GM18498 (cell line): ENCODE measurements around the gene TSEN15.

Experiments
- ATAC-seq: cut with Tn5 transposase; IDR thresholded peaks from one replicate; pipeline ENCODE4 v1.9.1; 2021; ENCODE audit warnings: mild to moderate bottlenecking, moderate library complexity; ENCODE audit not compliant: unreplicated experiment

TSEN15 gene

GRCh38 chr1:184052194-184052559 is 647 bp downstream of the TSEN15 start:
- no peak for ATAC-seq

GRCh38 chr1:184052750-184053149 is 1.2 kb downstream of the TSEN15 start:
- ATAC-seq, result no peak

DNA sequence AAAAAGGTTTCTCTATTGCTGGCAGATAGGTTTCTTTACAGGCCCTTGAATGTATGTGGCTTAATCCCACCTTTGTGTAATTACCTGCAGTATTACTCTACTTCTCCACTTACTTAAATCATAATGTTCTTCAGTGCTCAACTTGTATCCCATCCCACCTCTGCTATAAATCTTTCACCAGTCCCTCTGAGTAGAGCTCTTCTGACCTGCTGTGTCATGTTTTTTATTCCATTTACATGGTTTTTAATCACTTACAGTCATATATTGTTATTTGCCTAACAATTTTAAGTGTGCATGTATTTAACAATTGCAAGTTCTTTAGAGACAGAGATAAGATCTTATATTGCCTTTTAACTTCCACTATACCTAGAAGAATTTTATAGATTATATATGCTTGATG is 2.4 kb downstream of the TSEN15 start:
- no peak for ATAC-seq

GRCh38 chr1:184056921-184057555 is 5.5 kb downstream of the TSEN15 start:
- ATAC-seq, result no peak

- ATAC-seq, result no peak
Measured at GRCh38 chr1:184059887-184060286, 8.4 kb downstream of the TSEN15 start.

- no peak for ATAC-seq
Measured at GRCh38 chr1:184060316-184060715, 8.8 kb downstream of the TSEN15 start.

- ATAC-seq, result no peak
Measured at GRCh38 chr1:184061396-184062003, 10.0 kb downstream of the TSEN15 start.

GRCh38 chr1:184062640-184063286 is 11.2 kb downstream of the TSEN15 start:
- no peak for ATAC-seq

- no peak for ATAC-seq
Measured at GRCh38 chr1:184065559-184065958, 14.0 kb downstream of the TSEN15 start.

DNA sequence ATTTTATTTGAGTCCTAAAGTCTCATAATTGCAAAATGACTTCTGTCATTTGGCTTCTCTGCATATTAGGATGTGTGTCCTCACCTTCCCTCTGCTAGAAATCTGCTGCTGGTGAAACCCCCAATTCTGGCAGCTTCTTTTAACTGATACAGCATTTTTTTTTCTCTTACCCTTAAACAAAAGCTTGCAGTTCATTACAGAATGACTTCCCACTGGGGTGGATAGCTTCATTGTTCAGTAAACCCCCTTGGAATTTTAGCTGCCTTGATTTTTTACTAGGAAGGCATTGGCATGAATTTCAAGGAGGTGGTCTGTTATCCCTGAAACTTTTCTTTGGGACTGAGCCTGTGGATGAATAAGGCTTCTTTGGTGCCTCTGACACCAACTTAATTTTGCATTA is 16.8 kb downstream of the TSEN15 start:
- ATAC-seq, result no peak

- ATAC-seq, result no peak
Measured at GRCh38 chr1:184069675-184070074, 18.1 kb downstream of the TSEN15 start.

DNA sequence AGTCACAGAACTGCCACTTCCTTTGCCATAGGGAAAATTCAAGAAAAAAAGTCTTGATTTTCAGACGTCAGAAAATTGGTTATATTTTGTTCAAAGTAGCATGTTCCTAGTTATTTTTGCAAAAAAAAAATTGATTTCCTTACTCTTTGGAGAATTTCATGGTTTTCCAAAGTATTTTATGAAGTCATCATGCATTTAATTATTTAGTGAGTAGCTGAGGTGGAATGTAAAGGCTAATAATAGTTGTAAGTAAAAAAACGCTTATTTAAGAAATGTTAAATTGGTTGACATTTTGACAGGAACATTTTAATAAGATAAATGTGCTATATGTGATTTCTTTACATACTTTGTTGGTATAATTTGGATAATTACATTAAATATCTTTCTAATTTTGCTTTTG is 20.8 kb downstream of the TSEN15 start:
- ATAC-seq, result no peak

GRCh38 chr1:184074383-184074782 is 22.9 kb downstream of the TSEN15 start:
- ATAC-seq, result no peak

DNA sequence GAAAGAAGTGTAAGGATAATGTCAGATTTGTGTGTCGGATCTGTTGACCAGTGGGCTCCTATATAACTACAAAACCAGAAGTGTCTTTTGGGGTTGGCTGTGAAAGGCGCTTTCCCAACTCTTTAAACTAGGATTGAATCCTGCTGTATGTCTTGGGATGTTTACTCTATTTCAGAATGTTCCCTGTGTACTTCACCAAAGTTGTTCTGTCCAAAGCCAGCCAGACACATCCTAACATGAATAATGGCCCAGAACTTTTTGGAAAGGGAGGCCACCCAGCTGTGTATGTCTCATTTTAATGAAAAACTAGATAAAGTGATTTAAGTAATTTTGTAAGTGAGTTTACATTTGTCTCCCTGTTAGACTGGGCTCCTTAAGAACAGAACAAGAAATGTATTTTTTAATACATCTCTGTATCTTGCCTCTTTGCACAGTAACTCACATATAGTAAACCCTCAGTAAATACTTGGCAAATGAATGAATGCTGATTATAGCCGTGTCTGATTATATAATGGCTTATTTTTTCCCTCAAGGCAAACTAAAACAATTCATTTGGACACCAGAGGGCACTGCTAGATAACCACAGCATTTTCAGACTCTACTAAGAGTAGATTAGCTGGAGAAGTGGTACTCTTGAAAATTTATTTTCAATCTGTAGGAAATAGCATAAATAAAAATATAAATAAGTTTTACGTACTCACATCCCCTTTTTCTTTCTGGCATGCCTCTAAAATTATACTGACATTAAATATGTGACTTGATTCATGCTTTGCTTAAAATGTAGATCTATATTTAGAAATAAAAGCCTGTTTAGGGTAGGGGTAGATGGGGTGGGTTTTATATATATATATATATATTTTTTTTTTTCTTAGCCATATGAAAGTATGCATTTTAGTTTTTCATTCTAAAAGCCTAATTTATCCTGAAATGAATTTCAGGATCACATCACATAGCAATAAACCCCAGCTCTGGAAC is 23.8 kb downstream of the TSEN15 start:
- ATAC-seq, result no peak

DNA sequence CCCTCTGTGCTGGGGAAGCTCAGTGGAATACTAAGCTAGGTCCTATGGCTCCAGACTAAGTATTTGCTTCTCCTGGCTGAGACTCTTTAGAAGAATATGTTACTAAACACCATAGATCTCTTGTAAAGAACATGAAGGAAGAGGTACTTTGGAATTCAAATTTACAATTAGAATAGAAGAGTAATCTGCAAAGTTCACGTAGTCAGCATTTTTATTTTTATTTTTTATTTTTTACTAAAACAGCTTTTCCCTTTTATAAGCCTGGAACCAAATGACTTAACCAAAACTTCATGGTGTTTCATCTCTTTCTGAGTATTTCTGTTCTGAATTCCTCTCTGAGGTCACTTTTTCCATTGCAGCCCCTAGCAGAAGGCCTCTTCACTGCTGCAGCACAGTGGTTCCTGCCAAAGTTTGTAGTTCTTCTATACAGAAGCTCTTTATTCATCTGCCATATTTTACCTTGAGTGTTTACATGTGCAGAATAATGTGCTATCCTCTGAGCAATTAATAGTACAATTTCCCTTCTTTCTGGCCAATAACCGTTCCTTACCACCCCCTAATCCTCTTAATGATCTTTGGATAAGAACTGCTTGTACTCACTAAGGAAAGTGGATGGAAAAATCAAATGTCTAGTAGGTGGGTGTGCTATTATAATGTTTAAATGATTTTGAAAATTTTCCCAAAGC is 27.2 kb downstream of the TSEN15 start:
- no peak for ATAC-seq

DNA sequence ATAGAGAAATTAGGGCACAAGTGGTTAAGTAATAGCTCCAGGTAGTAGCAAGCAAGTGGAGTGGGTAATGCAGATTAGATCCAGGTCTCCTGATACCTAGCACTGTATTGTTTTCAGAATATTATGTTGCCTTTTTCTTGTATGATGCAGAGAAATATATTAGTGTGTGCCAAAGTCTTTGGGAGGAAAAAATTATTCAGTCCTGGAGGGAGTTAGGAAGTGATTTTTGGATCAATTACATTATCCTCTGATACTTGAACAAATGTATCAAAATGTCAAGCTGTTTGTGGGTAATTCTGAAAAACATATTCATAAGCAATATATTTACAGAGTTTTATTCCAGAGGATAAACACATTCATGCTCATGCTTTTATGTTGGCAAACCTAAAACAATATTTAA is 28.8 kb downstream of the TSEN15 start:
- no peak for ATAC-seq

- no peak for ATAC-seq
Measured at GRCh38 chr1:184082541-184083415, 31.2 kb downstream of the TSEN15 start.

- ATAC-seq, result no peak
Measured at GRCh38 chr1:184085667-184086066, 34.1 kb downstream of the TSEN15 start.

DNA sequence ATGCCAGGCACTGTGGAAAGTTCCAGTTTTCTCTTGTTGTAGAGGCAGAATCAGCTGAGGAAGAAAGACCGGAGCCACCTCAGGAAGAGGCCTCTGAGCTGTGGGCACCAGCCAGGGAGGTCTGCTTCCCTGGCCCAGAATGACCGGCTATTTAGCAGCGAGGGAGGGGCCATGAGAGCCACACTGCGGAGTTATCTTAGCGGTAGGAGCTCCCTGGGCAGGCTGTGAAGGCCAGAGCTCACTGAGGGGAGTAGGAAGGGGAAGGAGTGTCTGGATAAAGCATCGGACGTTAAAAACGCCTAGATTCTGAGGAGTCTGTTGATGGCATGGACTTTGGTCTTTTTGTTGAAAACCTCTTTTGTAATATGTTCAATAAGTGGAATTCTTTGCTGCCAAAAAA is 36.5 kb downstream of the TSEN15 start:
- ATAC-seq, result no peak

- ATAC-seq, result no peak
Measured at GRCh38 chr1:184093071-184093470, 41.5 kb downstream of the TSEN15 start.
